HT-29 (cell line): ENCODE measurements around the gene ADPRHL1. TPM values are rescaled to one million over a fixed set of nuclear protein-coding genes. Genes with fewer than 3 reads are reported as not detected.
"Not testable (repeated sequence)": the region's sequence is repeated elsewhere in the genome, so short reads cannot be mapped to it uniquely, and the experiment has no call there.

ENCODE experiments used
- DNase-seq: peaks from one replicate; pipeline ENCODE4 v3.0.0-alpha.2; 2015; ENCODE audit warnings: low spot score
- total RNA-seq: library from RNA; depleted of rRNA; stranded (reverse); fragments of >200 nt; shearing (Covaris generic); gene quantifications from 2 replicates; pipeline ENCODE4 v1.2.3, GENCODE V29; 2014

ADPRHL1 gene
- total RNA-seq, 1 experiment from 2014 or later = 3.3 TPM

DNA sequence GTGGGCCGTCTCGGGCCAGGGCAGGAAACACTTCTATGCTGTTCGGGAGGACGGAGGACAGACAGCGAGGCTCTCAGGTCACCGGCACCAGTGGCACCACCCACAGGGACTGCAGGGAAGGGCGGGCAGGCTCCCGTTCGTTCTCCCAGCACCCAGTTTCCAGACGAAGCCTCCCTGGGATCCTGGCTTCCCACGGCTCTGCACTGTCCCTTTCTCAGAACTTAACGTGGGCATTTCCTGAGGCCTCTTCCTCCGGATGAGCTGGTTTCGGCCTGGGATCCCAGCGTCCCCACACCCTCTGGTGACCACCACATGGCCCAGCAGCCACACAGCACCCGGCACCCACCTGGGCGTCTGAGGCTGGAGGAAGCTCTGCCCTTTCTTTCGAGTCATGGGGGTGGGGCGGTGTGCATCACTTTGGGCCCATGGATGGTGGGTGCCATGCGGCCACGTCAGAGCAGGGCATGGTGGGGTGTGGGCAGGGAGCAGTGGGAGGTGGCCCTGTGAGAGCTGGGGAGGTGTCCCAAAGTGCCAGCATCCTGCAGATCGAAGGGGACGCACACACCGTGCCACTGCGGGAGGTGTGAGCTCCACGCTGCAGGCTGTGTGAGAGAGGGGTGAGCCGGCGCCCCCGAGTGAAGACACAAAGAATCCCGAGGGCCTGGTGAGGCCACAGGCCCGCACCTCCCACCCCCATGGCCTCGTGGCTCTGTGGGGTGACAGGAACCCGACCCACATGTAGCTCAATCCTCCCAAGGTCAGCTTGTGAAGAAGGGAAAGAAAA, 50.6 kb downstream of the ADPRHL1 start:
- no peak for DNase-seq

DNA sequence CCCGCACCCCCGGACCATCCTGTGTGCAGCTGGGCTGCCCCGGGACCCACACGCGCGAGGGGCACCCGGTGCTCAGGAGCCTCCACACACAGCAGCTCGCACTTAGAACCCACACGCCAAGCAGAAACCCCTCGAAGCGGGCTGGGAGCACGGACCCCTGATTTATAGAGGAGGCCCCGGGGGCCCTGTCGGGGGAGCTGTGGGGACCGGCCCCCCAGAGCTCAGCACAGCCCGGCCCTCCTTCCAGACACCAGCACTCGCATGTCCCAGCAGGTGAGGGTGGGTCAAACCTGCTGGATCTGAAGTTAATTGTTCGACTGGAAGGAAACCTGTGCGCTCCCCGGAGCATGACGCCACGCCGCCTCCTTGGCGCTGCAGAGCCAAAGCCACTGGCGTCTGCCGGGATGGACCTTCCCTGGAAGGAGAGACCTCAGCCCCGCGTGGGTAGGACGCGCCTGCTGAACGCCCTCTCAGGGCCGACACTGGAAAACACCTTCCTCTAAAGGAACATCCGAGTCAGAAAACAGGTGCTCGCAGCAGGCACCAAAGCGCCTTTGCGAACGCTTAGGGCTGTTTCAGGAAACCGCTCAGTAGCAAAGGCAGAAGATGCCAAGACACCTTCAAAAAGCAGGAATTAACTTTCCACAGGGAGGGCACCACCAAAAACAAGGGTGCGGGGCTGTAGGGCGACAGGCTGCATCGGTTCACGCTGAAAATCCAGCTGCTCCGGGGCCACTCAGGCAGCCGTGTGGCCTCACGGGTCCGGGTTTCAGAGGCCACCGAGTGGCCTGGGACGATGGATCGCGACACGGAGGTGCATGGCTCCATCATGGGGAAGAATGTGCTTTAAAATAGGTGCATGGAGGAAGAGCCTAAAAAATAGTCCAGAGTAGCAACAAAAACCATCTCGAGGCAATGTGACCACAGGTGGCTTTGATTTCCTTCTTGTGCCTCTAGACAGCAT, 51.6 kb downstream of the ADPRHL1 start:
- DNase-seq = no peak

- no peak for DNase-seq
Observed at GRCh38 chr13:113400621-113401451, 52.5 kb downstream of the ADPRHL1 start.

DNA sequence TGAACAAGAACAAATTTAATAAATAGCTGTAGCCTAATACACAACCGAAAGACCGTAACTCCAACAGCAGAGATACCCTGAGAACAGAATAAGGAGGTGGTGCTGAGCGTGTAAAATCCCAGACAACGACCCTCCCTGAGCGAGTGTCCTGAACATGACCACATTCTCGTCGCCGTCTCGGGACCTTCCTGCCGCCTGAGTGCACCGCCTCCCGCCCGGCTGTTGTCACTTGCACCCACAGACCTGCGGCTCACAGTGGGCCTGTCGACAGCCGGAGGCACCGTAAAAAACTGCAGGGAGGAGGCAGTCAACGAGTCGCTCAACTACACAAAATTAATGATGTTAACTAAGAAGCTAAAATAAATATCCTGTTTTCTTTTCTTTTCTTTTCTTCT, 53.5 kb downstream of the ADPRHL1 start:
- no peak for DNase-seq

DNA sequence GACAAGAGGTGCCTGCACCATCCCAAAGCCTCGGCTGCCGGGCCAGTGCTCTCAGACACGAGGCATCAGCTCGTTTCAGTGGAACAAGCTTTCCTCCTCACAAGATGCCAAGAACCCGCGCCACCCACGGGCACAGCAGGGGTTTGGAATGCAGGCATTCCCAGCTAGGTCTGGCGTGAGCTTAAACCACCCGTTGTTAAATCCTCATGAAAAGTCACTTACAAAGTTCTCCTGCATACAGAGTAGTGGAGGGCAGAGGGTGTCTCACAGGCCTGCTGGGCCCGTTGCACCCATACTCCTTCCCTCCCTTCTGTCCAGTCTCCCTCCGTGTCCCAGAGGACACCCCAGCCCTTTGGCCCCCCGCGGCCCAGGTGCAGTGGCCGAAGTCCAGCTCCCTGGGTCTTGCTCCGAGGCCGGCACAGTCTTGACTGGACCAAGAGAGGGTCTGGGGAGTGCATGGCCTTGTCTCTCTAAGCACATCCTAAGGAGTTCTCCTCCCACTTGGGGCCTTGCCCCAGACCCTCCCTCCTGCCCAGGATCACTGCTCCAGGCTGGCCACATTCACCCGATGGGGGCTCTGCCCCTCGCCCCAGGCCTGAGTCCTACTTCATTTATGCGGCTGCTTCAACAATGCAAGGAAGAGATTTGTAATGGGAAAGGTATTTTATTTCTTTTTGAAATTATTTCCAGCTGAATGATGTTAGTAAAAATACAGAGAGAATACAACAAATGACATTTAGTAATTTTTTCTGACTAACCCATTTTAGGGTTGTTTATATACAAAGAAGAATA, 54.1 kb downstream of the ADPRHL1 start:
- DNase-seq = peak; percentile 69

- no peak for DNase-seq
Observed at GRCh38 chr13:113397608-113398425, 55.5 kb downstream of the ADPRHL1 start.

- no peak for DNase-seq
Observed at GRCh38 chr13:113394339-113394640, 59.0 kb downstream of the ADPRHL1 start.

DNA sequence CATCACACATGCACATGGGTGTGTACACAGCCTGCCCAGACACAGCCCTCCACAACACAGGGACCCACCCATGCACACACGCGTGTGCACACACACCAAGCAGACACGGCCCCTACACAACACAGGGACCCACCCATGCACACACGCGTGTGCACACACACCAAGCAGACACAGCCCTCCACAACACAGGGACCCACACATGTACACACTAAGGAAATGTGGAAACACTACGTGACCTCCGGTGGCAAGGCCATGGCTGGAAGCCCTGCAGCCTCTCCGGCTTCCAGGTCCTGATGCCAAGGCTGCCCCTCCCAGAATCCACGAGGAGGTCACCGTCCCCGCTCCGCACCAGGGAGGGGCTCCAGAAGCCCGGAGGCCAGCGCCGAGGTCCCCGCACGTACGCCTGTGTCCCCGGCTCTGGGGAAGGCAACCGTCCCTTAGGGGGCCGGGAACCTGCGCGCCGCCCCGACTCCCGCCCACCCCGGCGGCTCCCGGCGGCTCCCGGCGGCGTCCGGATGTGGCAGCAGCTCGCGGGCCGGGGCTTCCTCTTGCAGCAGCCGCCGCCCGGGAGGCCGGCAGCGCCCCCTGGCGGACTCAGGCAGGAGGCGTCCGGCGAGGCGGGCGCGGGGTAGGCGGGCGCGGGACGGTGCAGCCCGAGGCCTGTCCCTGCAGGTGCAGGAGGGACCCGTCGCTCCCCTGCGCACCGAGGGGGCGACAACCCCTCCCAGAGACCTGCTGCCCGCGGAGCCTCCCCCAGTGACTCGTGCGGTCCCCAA, 59.5 kb downstream of the ADPRHL1 start:
- peak; percentile 86 for DNase-seq

DNA sequence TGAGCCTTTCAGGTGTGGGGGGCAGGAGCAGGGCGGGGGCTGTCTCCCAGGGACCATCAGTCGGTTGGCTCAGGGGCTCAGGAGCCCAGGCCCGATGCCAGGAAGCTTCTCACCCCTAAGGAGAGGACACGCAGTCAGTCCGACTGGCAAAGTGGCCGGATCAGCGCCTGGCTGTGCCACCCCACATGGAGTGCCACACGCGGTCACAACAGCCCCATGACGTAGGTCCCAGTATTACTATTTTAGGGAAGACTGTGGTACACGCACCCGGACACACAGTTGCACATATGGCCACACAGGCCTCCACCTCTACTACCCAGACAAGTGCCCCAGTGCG, 60.1 kb downstream of the ADPRHL1 start:
- no peak for DNase-seq

DNA sequence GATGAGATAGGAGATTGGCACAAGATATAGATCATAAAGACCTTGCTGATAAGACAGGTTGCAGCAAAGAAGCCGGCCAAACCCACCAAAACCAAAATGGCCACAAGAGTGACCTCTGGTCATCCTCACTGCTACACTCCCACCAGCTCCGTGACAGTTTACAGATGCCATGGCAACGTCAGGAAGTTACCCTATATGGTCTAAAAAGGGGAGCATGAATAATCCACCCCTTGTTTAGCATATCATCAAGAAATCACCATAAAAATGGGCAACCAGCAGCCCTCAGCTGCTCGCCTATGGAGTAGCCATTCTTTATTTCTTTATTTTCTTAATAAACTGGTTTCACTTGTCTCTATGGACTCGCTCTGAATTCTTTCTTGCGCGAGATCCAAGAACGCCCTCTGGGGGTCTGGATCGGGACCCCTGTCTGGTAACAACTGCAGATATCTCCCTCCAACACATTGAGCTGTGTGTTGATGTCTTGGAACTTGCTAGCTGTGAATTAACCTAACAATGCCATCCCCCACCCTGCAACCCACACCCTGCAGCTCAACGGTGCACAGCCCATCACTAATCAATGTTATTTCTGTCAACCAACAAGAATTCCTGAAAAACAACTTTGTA, 62.3 kb downstream of the ADPRHL1 start:
- DNase-seq = no peak

DNA sequence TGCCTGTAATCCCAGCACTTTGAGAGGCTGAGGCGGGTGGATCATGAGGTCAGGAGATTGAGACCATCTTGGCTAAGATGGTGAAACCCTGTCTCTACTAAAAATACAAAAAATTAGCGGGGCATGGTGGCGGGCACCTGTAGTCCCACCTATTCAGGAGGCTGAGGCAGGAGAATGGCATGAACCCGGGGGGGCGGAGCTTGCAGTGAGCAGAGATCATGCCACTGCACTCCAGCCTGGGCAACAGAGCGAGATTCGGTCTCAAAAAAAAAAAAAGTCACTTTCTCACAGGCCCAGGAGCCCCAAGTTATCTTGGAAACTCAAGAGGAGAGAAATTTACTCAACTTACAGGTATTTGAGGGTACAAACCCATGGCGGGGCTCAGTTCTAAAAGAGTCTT, 63.7 kb downstream of the ADPRHL1 start:
- DNase-seq = not testable (repeated sequence)

DNA sequence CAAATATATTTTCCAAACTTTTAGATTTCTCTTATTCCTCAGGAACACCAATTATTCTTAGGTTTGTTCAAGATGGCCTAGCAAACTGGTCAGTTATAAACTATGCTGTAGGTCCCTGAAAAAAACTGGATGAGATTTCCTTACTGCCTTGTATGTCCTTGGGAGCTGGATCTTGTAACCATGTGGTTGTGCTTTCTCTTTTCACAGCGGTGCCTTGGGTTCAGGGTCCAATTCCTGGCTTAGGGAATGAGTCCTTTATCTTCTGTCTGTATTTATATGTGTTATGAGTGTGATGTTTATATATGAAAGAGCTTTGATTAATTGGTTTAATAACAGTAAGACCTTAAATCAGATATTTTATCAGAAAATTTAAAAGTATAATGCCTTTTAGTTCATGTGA, 65.9 kb downstream of the ADPRHL1 start:
- no peak for DNase-seq

DNA sequence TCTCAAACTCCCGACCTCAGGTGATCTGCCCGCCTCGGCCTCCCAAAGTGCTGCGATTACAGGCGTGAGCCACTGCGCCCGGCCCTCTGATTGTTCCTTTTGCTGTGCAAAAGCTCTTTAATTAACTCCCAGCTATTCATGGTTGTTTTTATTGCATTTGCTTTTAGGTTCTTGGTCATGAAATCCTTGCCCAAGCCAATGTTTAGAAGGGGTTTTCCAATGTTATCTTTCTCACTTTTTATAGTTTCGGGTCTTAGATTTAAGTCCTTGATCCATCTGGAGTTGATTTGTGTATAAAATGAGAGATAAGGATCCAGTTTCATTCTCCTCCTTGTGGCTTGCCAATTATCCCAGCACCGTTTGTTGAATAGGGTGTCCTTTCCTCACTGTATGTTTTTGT, 70.2 kb downstream of the ADPRHL1 start:
- DNase-seq = no peak

- not testable (repeated sequence) for DNase-seq
Observed at GRCh38 chr13:113382542-113382941, 70.7 kb downstream of the ADPRHL1 start.

- DNase-seq = no peak
Observed at GRCh38 chr13:113378825-113379224, 74.5 kb downstream of the ADPRHL1 start.

- DNase-seq = no peak
Observed at GRCh38 chr13:113374511-113375175, 78.6 kb downstream of the ADPRHL1 start.

- no peak for DNase-seq
Observed at GRCh38 chr13:113373811-113374485, 79.3 kb downstream of the ADPRHL1 start.

DNA sequence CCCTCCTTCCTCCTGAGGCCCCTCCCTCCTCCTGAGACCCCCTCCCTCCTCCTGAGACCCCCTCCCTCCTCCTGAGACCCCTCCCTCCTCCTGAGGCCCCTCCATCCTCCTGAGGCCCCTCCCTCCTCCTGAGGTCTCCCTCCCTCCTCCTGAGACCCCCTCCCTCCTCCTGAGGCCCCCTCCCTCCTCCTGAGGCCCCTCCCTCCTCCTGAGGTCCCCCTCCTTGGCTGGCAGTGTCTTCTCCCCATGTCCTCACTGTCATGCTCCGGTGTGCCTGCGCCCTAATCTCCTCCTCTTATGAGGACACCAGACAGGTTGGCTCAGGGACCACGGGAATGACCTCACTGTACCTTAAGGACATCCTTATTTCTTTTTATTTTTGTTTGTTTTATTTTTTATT, 81.6 kb downstream of the ADPRHL1 start:
- DNase-seq = not testable (repeated sequence)
